ENCODE data around the gene ZNF652. TPM values are rescaled to one million over a fixed set of nuclear protein-coding genes. Genes with fewer than 3 reads are reported as not detected.

ZNF652 gene
- total and polyA plus RNA-seq, 4 donors = 6.8 to 48.9 (median 37.8) TPM

DNA sequence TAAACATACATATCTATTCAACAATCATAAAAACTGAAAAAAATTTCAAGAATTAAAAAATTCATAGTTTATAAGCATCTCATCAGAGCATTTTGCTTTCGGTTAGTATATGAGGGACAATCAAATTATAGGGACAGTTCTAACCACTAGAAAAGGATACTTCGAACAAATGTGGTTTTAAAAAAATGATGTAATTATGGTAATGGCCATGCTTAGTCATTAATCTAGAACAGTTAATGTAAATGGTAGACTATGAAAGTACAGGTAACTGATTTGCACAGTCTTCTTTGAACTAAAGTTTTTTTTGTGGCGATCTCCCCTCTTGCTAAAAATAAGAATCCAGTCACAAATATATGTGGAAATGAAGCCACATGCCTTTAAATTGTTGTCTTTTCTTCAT is 67.9 kb downstream of the ZNF652 start:
- H3K27ac ChIP-seq (ENCODE audit: low read depth in 1 of 2, low read length in 1 of 2) = no peak overlapping the region
- no peaks in the 10 kb centered on the region for H3K9me3 ChIP-seq (ENCODE audit: control insufficient read depth in 4 of 4, insufficient read depth in 3 of 4, low read length in 3 of 4)
- no peaks in the 10 kb centered on the region for H3K4me1 ChIP-seq (ENCODE audit: control insufficient read depth in 5 of 5, insufficient read depth in 5 of 5, low read length in 5 of 5)
- H3K4me3 ChIP-seq = no peak overlapping the region
- WGBS, 2 donors = 78 to 83% methylated on average over 3 of the region's 3 CpGs
- peaks cover 5 to 15% (median 14%) of the 10 kb centered on the region in 4 donors for H3K36me3 ChIP-seq (ENCODE audit: control insufficient read depth in 4 of 4, insufficient read depth in 4 of 4, low read length in 4 of 4)
- no peaks in the 10 kb centered on the region for H3K27me3 ChIP-seq (ENCODE audit: control insufficient read depth in 3 of 3, insufficient read depth in 3 of 3, low read length in 2 of 3)
- DNase-seq = no peak
- ATAC-seq (ENCODE audit: insufficient read depth, low FRiP score) = no peak
- TF ChIP-seq CTCF (IDR thresholded peaks at IDR 0.05; ENCODE audit: control extremely low read depth, extremely low read depth) = no peak
- no peak overlapping the region for H3K9ac ChIP-seq (ENCODE audit: insufficient read depth in 1 of 2, low read length in 2 of 2)

GRCh38 chr17:49292901-49293300 is 69.1 kb downstream of the ZNF652 start:
- peaks cover 5 to 9% (median 6%) of the 10 kb centered on the region in 4 donors for H3K36me3 ChIP-seq (ENCODE audit: control insufficient read depth in 4 of 4, insufficient read depth in 4 of 4, low read length in 4 of 4)
- no peaks in the 10 kb centered on the region for H3K4me1 ChIP-seq (ENCODE audit: control insufficient read depth in 5 of 5, insufficient read depth in 5 of 5, low read length in 5 of 5)
- no peak for TF ChIP-seq CTCF (IDR thresholded peaks at IDR 0.05; ENCODE audit: control extremely low read depth, extremely low read depth)
- H3K4me3 ChIP-seq = no peak overlapping the region
- ATAC-seq (ENCODE audit: insufficient read depth, low FRiP score) (no peak), DNase-seq (no peak)
- H3K9ac ChIP-seq (ENCODE audit: insufficient read depth in 1 of 2, low read length in 2 of 2) = no peak overlapping the region
- no peaks in the 10 kb centered on the region for H3K9me3 ChIP-seq (ENCODE audit: control insufficient read depth in 4 of 4, insufficient read depth in 3 of 4, low read length in 3 of 4)
- H3K27ac ChIP-seq (ENCODE audit: low read depth in 1 of 2, low read length in 1 of 2) = no peak overlapping the region
- no peaks in the 10 kb centered on the region for H3K27me3 ChIP-seq (ENCODE audit: control insufficient read depth in 3 of 3, insufficient read depth in 3 of 3, low read length in 2 of 3)

GRCh38 chr17:49291929-49292328 is 70.1 kb downstream of the ZNF652 start:
- TF ChIP-seq CTCF (IDR thresholded peaks at IDR 0.05; ENCODE audit: control extremely low read depth, extremely low read depth) = no peak
- Histone ChIP-seq H3K4me3 (no peak overlapping the region), H3K36me3 (ENCODE audit: control insufficient read depth in 4 of 4, insufficient read depth in 4 of 4, low read length in 4 of 4) (peaks cover 0 to 8% (median 3%) of the 10 kb centered on the region in 4 donors), H3K27ac (ENCODE audit: low read depth in 1 of 2, low read length in 1 of 2) (no peak overlapping the region), H3K9me3 (ENCODE audit: control insufficient read depth in 4 of 4, insufficient read depth in 3 of 4, low read length in 3 of 4) (no peaks in the 10 kb centered on the region), H3K4me1 (ENCODE audit: control insufficient read depth in 5 of 5, insufficient read depth in 5 of 5, low read length in 5 of 5) (no peaks in the 10 kb centered on the region), H3K27me3 (ENCODE audit: control insufficient read depth in 3 of 3, insufficient read depth in 3 of 3, low read length in 2 of 3) (no peaks in the 10 kb centered on the region), H3K9ac (ENCODE audit: insufficient read depth in 1 of 2, low read length in 2 of 2) (no peak overlapping the region)
- DNase-seq (no peak), ATAC-seq (ENCODE audit: insufficient read depth, low FRiP score) (no peak)

GRCh38 chr17:49290690-49291359 is 71.2 kb downstream of the ZNF652 start:
- Histone ChIP-seq H3K36me3 (ENCODE audit: control insufficient read depth in 4 of 4, insufficient read depth in 4 of 4, low read length in 4 of 4) (peaks cover 0 to 8% (median 3%) of the 10 kb centered on the region in 4 donors), H3K4me3 (no peak overlapping the region), H3K27me3 (ENCODE audit: control insufficient read depth in 3 of 3, insufficient read depth in 3 of 3, low read length in 2 of 3) (no peaks in the 10 kb centered on the region), H3K9me3 (ENCODE audit: control insufficient read depth in 4 of 4, insufficient read depth in 3 of 4, low read length in 3 of 4) (no peaks in the 10 kb centered on the region), H3K9ac (ENCODE audit: insufficient read depth in 1 of 2, low read length in 2 of 2) (no peak overlapping the region), H3K27ac (ENCODE audit: low read depth in 1 of 2, low read length in 1 of 2) (no peak overlapping the region), H3K4me1 (ENCODE audit: control insufficient read depth in 5 of 5, insufficient read depth in 5 of 5, low read length in 5 of 5) (no peaks in the 10 kb centered on the region)
- DNase-seq = peak in 2 of 3 donors; percentile 38 to 45
- ATAC-seq (ENCODE audit: insufficient read depth, low FRiP score) = no peak
- TF ChIP-seq CTCF (IDR thresholded peaks at IDR 0.05; ENCODE audit: control extremely low read depth, extremely low read depth) = peak; percentile 31
- WGBS, 2 donors = 55 to 65% methylated on average over 4 of the region's 4 CpGs
